PC-3 (cell line): Measurements from ENCODE around the gene SLC16A7. TPM values are rescaled to one million over a fixed set of nuclear protein-coding genes. Genes with fewer than 3 reads are reported as not detected.

Source experiments
- ATAC-seq: fragments of 200-7000 bp; cut with Tn5 transposase; 2 replicates; pipeline ENCODE4 v1.9.1; 2020; ENCODE audit warnings: mild to moderate bottlenecking, moderate library complexity
- BruUV-seq: library from RNA; stranded (reverse); fragments of 400-500 nt; replicated peaks from 2 replicates; lab custom pipeline; 2021; lab: Mats Ljungman, UMichigan
- CTCF ChIA-PET: fragments of 300-600 bp; sonication (Branson Sonifier 250); formaldehyde crosslinking; loops from one replicate; lab custom pipeline; 2022; ENCODE audit warnings: antibody characterized with exemption; lab: Charles Lee
- POLR2A ChIA-PET: fragments of 300-600 bp; sonication (Branson Sonifier 250); formaldehyde crosslinking; loops from one replicate; lab custom pipeline; 2022; ENCODE audit warnings: antibody characterized with exemption; ENCODE audit not compliant: unreplicated experiment; lab: Charles Lee
- DNase-seq: peaks from one replicate; pipeline ENCODE4 v3.0.0-alpha.2; 2015
- H2AFZ ChIP-seq: fragments of 300-600 bp; sonication (generic); 2 replicates; pipeline ENCODE4 v1.6.0; 2016; ENCODE audit warnings: antibody characterized with exemption, low read length
- H3F3A ChIP-seq: fragments of 300-600 bp; sonication (generic); one replicate; pipeline ENCODE4 v1.6.0; 2017; ENCODE audit warnings: antibody characterized with exemption, low read length, control low read depth, mild to moderate bottlenecking; ENCODE audit not compliant: unreplicated experiment
- H3K27ac ChIP-seq: fragments of 300-600 bp; sonication (generic); 2 replicates; pipeline ENCODE4 v1.5.1; 2016; ENCODE audit warnings: mild to moderate bottlenecking, low read length
- H3K27me3 ChIP-seq: fragments of 300-600 bp; sonication (generic); 2 replicates; pipeline ENCODE4 v1.6.1; 2016; ENCODE audit warnings: low read length, mixed read lengths
- H3K36me3 ChIP-seq: fragments of 300-600 bp; sonication (generic); 2 replicates; pipeline ENCODE4 v1.6.1; 2016; ENCODE audit warnings: low read depth, mixed run types, low read length, mixed read lengths
- H3K4me1 ChIP-seq: fragments of 300-600 bp; sonication (generic); 2 replicates; pipeline ENCODE4 v1.5.1; 2016; ENCODE audit warnings: low read length; ENCODE audit not compliant: insufficient read depth
- H3K4me2 ChIP-seq: fragments of 300-600 bp; sonication (generic); 2 replicates; pipeline ENCODE4 v1.6.0; 2016; ENCODE audit warnings: low read length
- H3K4me3 ChIP-seq: fragments of 300-600 bp; sonication (generic); 2 replicates; pipeline ENCODE4 v1.5.1; 2016; ENCODE audit warnings: mild to moderate bottlenecking, low read length, mixed read lengths
- H3K79me2 ChIP-seq: fragments of 300-600 bp; sonication (generic); 2 replicates; pipeline ENCODE4 v1.6.1; 2017; ENCODE audit warnings: low read length, mixed read lengths
- H3K9ac ChIP-seq: fragments of 300-600 bp; sonication (generic); 2 replicates; pipeline ENCODE4 v1.6.0; 2016; ENCODE audit warnings: mild to moderate bottlenecking, low read length
- H3K9me2 ChIP-seq: fragments of 300-600 bp; sonication (generic); replicated peaks from 2 replicates; pipeline ENCODE4 v1.6.1; 2016; ENCODE audit warnings: mixed run types, low read length, mixed read lengths
- H3K9me3 ChIP-seq: fragments of 300-600 bp; sonication (generic); 2 replicates; pipeline ENCODE4 v1.6.1; 2016; ENCODE audit warnings: low read length, mixed read lengths
- H4K20me1 ChIP-seq: fragments of 300-600 bp; sonication (generic); 2 replicates; pipeline ENCODE4 v1.6.1; 2016; ENCODE audit warnings: low read length, mixed read lengths
- CTCF ChIP-seq: fragments of 300-600 bp; sonication (generic); conservative IDR thresholded peaks from 2 replicates; pipeline ENCODE4 v1.5.1; 2017; ENCODE audit warnings: antibody characterized with exemption, low read depth, mild to moderate bottlenecking, low read length
- EZH2 ChIP-seq: fragments of 300-600 bp; sonication (generic); IDR thresholded peaks from one replicate; pipeline ENCODE4 v1.6.1; 2017; ENCODE audit warnings: antibody characterized with exemption, mild to moderate bottlenecking, low read length; ENCODE audit not compliant: unreplicated experiment
- EZH2phosphoT487 ChIP-seq: fragments of 300-600 bp; sonication (generic); IDR thresholded peaks from 2 replicates; pipeline ENCODE4 v1.6.1; 2018; ENCODE audit warnings: mild to moderate bottlenecking, antibody characterized with exemption, low read length, borderline replicate concordance
- intact Hi-C: fragments of 100-400 bp; cut with micrococcal nuclease; formaldehyde crosslinking; loops from 2 replicates; pipeline ENCODE4 v1.9.0; 2023
- total RNA-seq: library from RNA; depleted of rRNA; stranded (reverse); fragments of >200 nt; gene quantifications from 2 replicates; pipeline ENCODE4 v1.2.3, GENCODE V29; 2014

The SLC16A7 gene
- total RNA-seq, 1 experiment from 2014 or later, result 11.4 TPM

- no peaks in the 10 kb centered on the region for H3K36me3 ChIP-seq
- H3K4me1 ChIP-seq, result no peaks in the 10 kb centered on the region
- no peak for DNase-seq
- H3K9ac ChIP-seq, result no peak overlapping the region
- no peaks in the 10 kb centered on the region for H3K27me3 ChIP-seq
- no peaks in the 10 kb centered on the region for H3K9me3 ChIP-seq
- intact Hi-C loops, result no loop called here
- ChIA-PET POLR2A (no interaction called here), CTCF (interaction anchor here (0.7 kb wide), 1 partner anchor 735 kb away, joined by 3 read pairs; no protein-coding TSS in a partner anchor)
- H3K4me2 ChIP-seq, result no peak overlapping the region
- no peak overlapping the region for H2AFZ ChIP-seq
- H3K4me3 ChIP-seq, result no peak overlapping the region
- H3K79me2 ChIP-seq, result no peaks in the 10 kb centered on the region
- BruUV-seq, result no TSS peak
- TF ChIP-seq EZH2phosphoT487 (no peak), CTCF (no peak), EZH2 (no peak)
- peak; percentile 31 for ATAC-seq
- H3K9me2 ChIP-seq, result no peaks in the 10 kb centered on the region
- H3K27ac ChIP-seq, result no peak overlapping the region
- no peaks in the 10 kb centered on the region for H3F3A ChIP-seq
- H4K20me1 ChIP-seq, result no peaks in the 10 kb centered on the region
Measured at GRCh38 chr12:59787610-59788009, 191.8 kb downstream of the SLC16A7 start.

- Histone ChIP-seq H2AFZ (no peak overlapping the region), H3K79me2 (no peaks in the 10 kb centered on the region), H3K4me1 (no peaks in the 10 kb centered on the region), H3K27ac (no peak overlapping the region), H3K4me2 (no peak overlapping the region), H3K36me3 (no peaks in the 10 kb centered on the region), H3K27me3 (no peaks in the 10 kb centered on the region), H4K20me1 (no peaks in the 10 kb centered on the region), H3K4me3 (no peak overlapping the region), H3K9ac (no peak overlapping the region), H3F3A (no peaks in the 10 kb centered on the region), H3K9me2 (no peaks in the 10 kb centered on the region), H3K9me3 (no peaks in the 10 kb centered on the region)
- TF ChIP-seq EZH2 (no peak), EZH2phosphoT487 (no peak), CTCF (no peak)
- DNase-seq (no peak), ATAC-seq (no peak)
- ChIA-PET CTCF (no interaction called here), POLR2A (no interaction called here)
- intact Hi-C loops, result no loop called here
- no TSS peak for BruUV-seq
Measured at GRCh38 chr12:59792647-59793046, 196.8 kb downstream of the SLC16A7 start.

- TF ChIP-seq EZH2phosphoT487 (no peak), CTCF (no peak), EZH2 (no peak)
- ChIA-PET POLR2A (no interaction called here), CTCF (no interaction called here)
- H3K27ac ChIP-seq, result no peak overlapping the region
- ATAC-seq, result peak; percentile 31; the same call in 1 of the 2 replicates
- intact Hi-C loops, result loop anchor here (1.0 kb wide), 1 partner anchor 372 kb away; no protein-coding TSS in a partner anchor
- peaks cover 4% of the 10 kb centered on the region; the same call in 1 of the 2 replicates for H3K4me1 ChIP-seq
- H4K20me1 ChIP-seq, result no peaks in the 10 kb centered on the region
- H3K79me2 ChIP-seq, result no peaks in the 10 kb centered on the region
- H3F3A ChIP-seq, result no peaks in the 10 kb centered on the region
- H3K36me3 ChIP-seq, result no peaks in the 10 kb centered on the region
- H2AFZ ChIP-seq, result peak overlapping the region; percentile 38; the same call in 1 of the 2 replicates
- no TSS peak for BruUV-seq
- H3K4me3 ChIP-seq, result no peak overlapping the region
- peak overlapping the region; percentile 17; the same call in 1 of the 2 replicates for H3K4me2 ChIP-seq
- no peaks in the 10 kb centered on the region for H3K27me3 ChIP-seq
- H3K9me2 ChIP-seq, result no peaks in the 10 kb centered on the region
- H3K9me3 ChIP-seq, result no peaks in the 10 kb centered on the region
- peak; percentile 13 for DNase-seq
- no peak overlapping the region for H3K9ac ChIP-seq
Measured at GRCh38 chr12:59803735-59804134, 207.9 kb downstream of the SLC16A7 start.
